K562 (cell line): ENCODE data around the gene ARHGEF3. TPM values are rescaled to one million over a fixed set of nuclear protein-coding genes. Genes with fewer than 3 reads are reported as not detected.

Experiments used
- ATAC-seq: fragments of 200-7000 bp; cut with Tn5 transposase; 3 replicates; pipeline ENCODE4 v1.9.1; 2020; ENCODE audit warnings: moderate library complexity
- BruUV-seq: library from RNA; stranded (reverse); fragments of 400-500 nt; replicated peaks from 2 replicates; lab custom pipeline; 2021; lab: Mats Ljungman, UMichigan
- CTCF ChIA-PET: fragments of 300-600 bp; formaldehyde crosslinking; extraction: SDS; loops from one replicate; lab custom pipeline; 2021; ENCODE audit warnings: low intra/inter-chr PET ratio; lab: Yijun Ruan, JAX
- POLR2A ChIA-PET: fragments of 300-600, 350-650 bp; sonication (Branson Sonifier 250); formaldehyde crosslinking; extraction: SDS; loops from one replicate; lab custom pipeline; 2021; ENCODE audit warnings: antibody characterized with exemption, inconsistent platforms; lab: Yijun Ruan, JAX
- DNase-seq, 4 experiments: peaks; one replicate each; pipeline versions ENCODE4 v3.0.0 to v3.0.0-alpha.2; 2011 to 2018; ENCODE audit warnings: low spot score in 3 of 4, mixed read lengths in 3 of 4; ENCODE audit errors: extremely low read depth in 1 of 4
- FAIRE-seq: peaks from 2 replicates; lab custom pipeline; 2011; peaks lifted over from hg19 to GRCh38; lab: Jason Lieb, UNC
- H2AFZ ChIP-seq: 2 replicates; pipeline ENCODE4 v1.6.0; 2011; ENCODE audit warnings: low read depth, low read length, control low read depth, inconsistent platforms
- H3K27ac ChIP-seq: fragments of 200-600 bp; 3 replicates; pipeline ENCODE4 v1.8.0; 2011; ENCODE audit warnings: low read depth, mild to moderate bottlenecking, control low read depth, inconsistent platforms, low read length, moderate library complexity, mixed read lengths; ENCODE audit errors: extremely low read depth
- H3K27me3 ChIP-seq, 2 experiments: fragments of 300-600 bp in 1 of 2; 2 replicates in 1 of 2; 3 replicates in 1 of 2; pipeline versions ENCODE4 v1.6.0 to v1.8.0; 2011; ENCODE audit warnings: inconsistent platforms in 2 of 2, low read length in 2 of 2, mild to moderate bottlenecking in 1 of 2, mixed read lengths in 1 of 2, moderate library complexity in 1 of 2; ENCODE audit not compliant: control insufficient read depth in 2 of 2, insufficient read depth in 2 of 2
- H3K36me3 ChIP-seq: fragments of 300-600 bp; 3 replicates; pipeline ENCODE4 v1.8.0; 2011; ENCODE audit warnings: mild to moderate bottlenecking, low read length, inconsistent platforms; ENCODE audit not compliant: control insufficient read depth, insufficient read depth
- H3K4me1 ChIP-seq, 2 experiments: fragments of 200-600 bp in 1 of 2; replicated peaks in 1 of 2; 2 replicates in 1 of 2; 3 replicates in 1 of 2; pipeline versions ENCODE4 v1.5.1 to v1.8.0; 2011; ENCODE audit warnings: inconsistent platforms in 2 of 2, low read length in 2 of 2, mild to moderate bottlenecking in 1 of 2, mixed read lengths in 1 of 2, moderate library complexity in 1 of 2; ENCODE audit not compliant: control insufficient read depth in 2 of 2, insufficient read depth in 2 of 2
- H3K4me2 ChIP-seq: 2 replicates; pipeline ENCODE4 v1.6.1; 2011; ENCODE audit warnings: low read length, control low read depth, inconsistent platforms, mixed read lengths; ENCODE audit not compliant: insufficient read depth
- H3K4me3 ChIP-seq: fragments of 200-600 bp; sonication (generic), shearing (Covaris generic); 2 replicates; pipeline ENCODE4 v1.5.1; 2016; ENCODE audit warnings: control low read depth, inconsistent platforms
- H3K79me2 ChIP-seq: fragments of 200-600 bp; 3 replicates; pipeline ENCODE4 v1.8.0; 2011; ENCODE audit warnings: low read length, inconsistent platforms; ENCODE audit not compliant: control insufficient read depth, insufficient read depth
- H3K9ac ChIP-seq, 2 experiments: 2 replicates each; pipeline versions ENCODE4 v1.6.0 to v1.6.1; 2011; ENCODE audit warnings: low read depth in 2 of 2, low read length in 2 of 2, control low read depth in 1 of 2, inconsistent platforms in 1 of 2, mild to moderate bottlenecking in 1 of 2, mixed read lengths in 1 of 2; ENCODE audit not compliant: insufficient read depth in 1 of 2
- H3K9me1 ChIP-seq: one replicate; pipeline ENCODE4 v1.6.0; 2011; ENCODE audit warnings: inconsistent platforms, mild to moderate bottlenecking, low read length, moderate library complexity; ENCODE audit not compliant: control insufficient read depth, insufficient read depth
- H3K9me3 ChIP-seq: replicated peaks from 2 replicates; pipeline ENCODE4 v1.5.1; 2011; ENCODE audit warnings: low read depth, low read length, inconsistent platforms; ENCODE audit not compliant: control insufficient read depth, insufficient read depth
- H4K20me1 ChIP-seq: replicated peaks from 2 replicates; pipeline ENCODE4 v1.6.1; 2011; ENCODE audit warnings: low read length, inconsistent platforms, mixed read lengths; ENCODE audit not compliant: control insufficient read depth, insufficient read depth
- WGBS: fragments of 100-300 bp; shearing (Covaris generic); methylation state at CpG from one replicate; pipeline ENCODE4 v1.1.6; 2016; ENCODE audit warnings: low coverage, mixed read lengths; ENCODE audit not compliant: insufficient coverage; ENCODE audit errors: missing lambda C conversion rate; 5-methylcytosine and 5-hydroxymethylcytosine counted together
- in situ Hi-C: fragments of 300-500 bp; cut with MboI; formaldehyde crosslinking; loops from 4 replicates; pipeline ENCODE4 v1.15.0; 2018; ENCODE audit warnings: inconsistent platforms, mixed read lengths
- intact Hi-C: fragments of 100-400 bp; cut with micrococcal nuclease; formaldehyde crosslinking; loops from 2 replicates; pipeline ENCODE4 v1.14.2; 2022
- polyA plus RNA-seq, 8 experiments: library from polyadenylated mRNA; depleted of rRNA in 4 of 8; stranded (reverse) in 5 of 8; unstranded in 3 of 8; fragments of >200 nt; fragmentation: Nextera tagmentation in 2 of 8; fragmentation: Illumina TruSeq in 1 of 8; extraction: Ambion mirVana in 2 of 8; extraction: Trizol in 1 of 8; gene quantifications; 2 replicates each; pipeline versions ENCODE4 v1.2.1 to v1.2.3, GENCODE V29; 2011 to 2014; ENCODE audit warnings: inconsistent platforms in 1 of 8, missing spikeins in 1 of 8
- total RNA-seq, 7 experiments: library from RNA; depleted of rRNA in 6 of 7; stranded (reverse); fragments of >200 nt in 6 of 7; fragmentation: Illumina TruSeq in 2 of 7; extraction: Trizol in 2 of 7; gene quantifications; 2 replicates each; pipeline versions ENCODE4 v1.2.1 to v1.2.3, GENCODE V29; 2011 to 2021; ENCODE audit warnings: low replicate concordance in 1 of 7
- TF ChIP-seq, protein P1 (sequence below): conservative IDR thresholded peaks from 2 replicates; pipeline ENCODE4 v1.6.1; 2011; ENCODE audit warnings: low read depth, mild to moderate bottlenecking, low read length; ENCODE audit not compliant: control insufficient read depth
- TF ChIP-seq, protein P2 (sequence below), 2 experiments: fragments of 200-800 bp in 1 of 2; sonication (Bioruptor generic) in 1 of 2; sonication (generic) in 1 of 2; formaldehyde crosslinking in 1 of 2; IDR thresholded peaks in 1 of 2; conservative IDR thresholded peaks in 1 of 2; 2 replicates each; pipeline versions ENCODE4 v1.5.0 to v1.6.1; 2016 to 2020; ENCODE audit warnings: missing compliant biosample characterization in 1 of 2, missing genetic modification characterization in 1 of 2, missing genetic modification reagents in 1 of 2

ARHGEF3 gene
- total and polyA plus RNA-seq, 9 of the 15 experiments (the other 6 are each of a cell fraction or from before 2014, with no cell fraction given) = 0.77 to 2.7 (median 1.4) TPM

DNA sequence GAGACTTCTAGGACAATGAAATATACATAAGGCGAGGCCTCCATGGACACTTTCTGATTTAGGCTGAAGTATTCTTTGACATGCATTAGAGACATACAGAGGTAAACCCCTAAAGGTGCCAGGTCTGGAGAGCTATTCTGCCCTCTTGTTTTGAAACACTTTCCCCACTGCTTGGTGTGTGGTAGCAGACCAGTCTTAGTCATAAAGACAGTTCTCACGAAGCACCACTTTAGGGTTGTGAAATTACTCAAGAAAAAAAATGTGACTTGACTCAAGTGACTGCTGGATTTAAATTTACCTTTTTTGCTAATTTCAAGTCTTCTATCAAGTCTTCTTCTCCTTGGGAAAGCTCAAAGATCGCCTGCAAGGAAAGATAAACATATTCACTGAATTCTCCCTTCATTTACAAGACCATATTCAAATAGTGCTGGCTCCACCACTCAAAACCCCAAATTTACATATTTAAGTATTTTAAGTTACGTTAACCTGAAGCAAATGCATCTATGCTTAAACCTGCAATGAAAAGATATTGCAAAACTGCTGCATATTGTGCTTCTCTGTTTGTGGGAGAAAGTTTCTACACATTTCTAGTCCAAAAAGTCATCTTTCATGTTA is 48.4 kb downstream of the ARHGEF3 start:
- Histone ChIP-seq H3K9ac (no peak overlapping the region), H4K20me1 (no peaks in the 10 kb centered on the region), H3K79me2 (no peaks in the 10 kb centered on the region)
- BruUV-seq = no TSS peak
- in situ Hi-C loops = no loop called here
- CTCF ChIA-PET = no interaction called here
- WGBS = 0% methylated on average over 4 of the region's 4 CpGs
- TF ChIP-seq, protein P1, sequence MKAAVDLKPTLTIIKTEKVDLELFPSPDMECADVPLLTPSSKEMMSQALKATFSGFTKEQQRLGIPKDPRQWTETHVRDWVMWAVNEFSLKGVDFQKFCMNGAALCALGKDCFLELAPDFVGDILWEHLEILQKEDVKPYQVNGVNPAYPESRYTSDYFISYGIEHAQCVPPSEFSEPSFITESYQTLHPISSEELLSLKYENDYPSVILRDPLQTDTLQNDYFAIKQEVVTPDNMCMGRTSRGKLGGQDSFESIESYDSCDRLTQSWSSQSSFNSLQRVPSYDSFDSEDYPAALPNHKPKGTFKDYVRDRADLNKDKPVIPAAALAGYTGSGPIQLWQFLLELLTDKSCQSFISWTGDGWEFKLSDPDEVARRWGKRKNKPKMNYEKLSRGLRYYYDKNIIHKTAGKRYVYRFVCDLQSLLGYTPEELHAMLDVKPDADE = no peak
- TF ChIP-seq, protein P2, sequence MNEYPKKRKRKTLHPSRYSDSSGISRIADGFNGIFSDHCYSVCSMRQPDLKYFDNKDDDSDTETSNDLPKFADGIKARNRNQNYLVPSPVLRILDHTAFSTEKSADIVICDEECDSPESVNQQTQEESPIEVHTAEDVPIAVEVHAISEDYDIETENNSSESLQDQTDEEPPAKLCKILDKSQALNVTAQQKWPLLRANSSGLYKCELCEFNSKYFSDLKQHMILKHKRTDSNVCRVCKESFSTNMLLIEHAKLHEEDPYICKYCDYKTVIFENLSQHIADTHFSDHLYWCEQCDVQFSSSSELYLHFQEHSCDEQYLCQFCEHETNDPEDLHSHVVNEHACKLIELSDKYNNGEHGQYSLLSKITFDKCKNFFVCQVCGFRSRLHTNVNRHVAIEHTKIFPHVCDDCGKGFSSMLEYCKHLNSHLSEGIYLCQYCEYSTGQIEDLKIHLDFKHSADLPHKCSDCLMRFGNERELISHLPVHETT (CRISPR knock-in tag; conservative IDR thresholded peaks at IDR 0.05 in 1 of 2, IDR thresholded peaks at IDR 0.05 in 1 of 2) = no peak
- TF ChIP-seq, all 486 proteins: peak for 0
- H3K9me1 ChIP-seq = no peaks in the 10 kb centered on the region
- H3K4me1 ChIP-seq = no peaks in the 10 kb centered on the region; a peak in 1 of 5 replicates
- no peak overlapping the region for H2AFZ ChIP-seq
- ATAC-seq (no peak), FAIRE-seq (no peak), DNase-seq (no peak)
- H3K9me3 ChIP-seq = no peaks in the 10 kb centered on the region
- POLR2A ChIA-PET = no interaction called here
- no peaks in the 10 kb centered on the region for H3K36me3 ChIP-seq
- H3K4me2 ChIP-seq = no peak overlapping the region
- H3K27me3 ChIP-seq = no peaks in the 10 kb centered on the region
- no peak overlapping the region for H3K4me3 ChIP-seq
- intact Hi-C loops = no loop called here
- no peak overlapping the region for H3K27ac ChIP-seq
